OCI-LY1 (cell line): ENCODE data around the gene CHAD.

Experiments
- H2AFZ ChIP-seq: fragments of 200-600 bp; sonication (generic), shearing (Covaris generic); 2 replicates; pipeline ENCODE4 v1.6.0; 2014; ENCODE audit warnings: antibody characterized with exemption, mild to moderate bottlenecking, low read length
- H3F3A ChIP-seq: fragments of 200-600 bp; sonication (generic), shearing (Covaris generic); 2 replicates; pipeline ENCODE4 v1.6.0; 2014; ENCODE audit warnings: mild to moderate bottlenecking, antibody characterized with exemption, low read length, moderate library complexity; ENCODE audit not compliant: insufficient read depth
- H3K27ac ChIP-seq: fragments of 200-600 bp; sonication (generic); 2 replicates; pipeline ENCODE4 v1.5.1; 2014; ENCODE audit warnings: low read length, mixed run types, mild to moderate bottlenecking, low read depth; ENCODE audit not compliant: poor library complexity, severe bottlenecking
- H3K27me3 ChIP-seq: fragments of 200-600 bp; sonication (generic); 2 replicates; pipeline ENCODE4 v1.6.0; 2014; ENCODE audit warnings: antibody characterized with exemption, mild to moderate bottlenecking, low read length, moderate library complexity; ENCODE audit not compliant: insufficient read depth
- H3K36me3 ChIP-seq: fragments of 200-600 bp; sonication (generic); 2 replicates; pipeline ENCODE4 v1.6.1; 2014; ENCODE audit warnings: mild to moderate bottlenecking, antibody characterized with exemption, low read length, moderate library complexity, mixed read lengths; ENCODE audit not compliant: insufficient read depth
- H3K4me1 ChIP-seq: fragments of 200-600 bp; sonication (generic); 2 replicates; pipeline ENCODE4 v1.5.1; 2014; ENCODE audit warnings: mild to moderate bottlenecking, low read length, moderate library complexity; ENCODE audit not compliant: insufficient read depth, severe bottlenecking
- H3K4me2 ChIP-seq: fragments of 200-600 bp; sonication (generic), shearing (Covaris generic); 2 replicates; pipeline ENCODE4 v1.6.1; 2014; ENCODE audit warnings: low read length
- H3K4me3 ChIP-seq: fragments of 200-600 bp; sonication (generic); 2 replicates; pipeline ENCODE4 v1.5.1; 2014; ENCODE audit warnings: low read length, low read depth, mild to moderate bottlenecking, mixed read lengths; ENCODE audit not compliant: poor library complexity, severe bottlenecking
- H3K79me2 ChIP-seq: fragments of 200-600 bp; shearing (Covaris generic); 2 replicates; pipeline ENCODE4 v1.6.1; 2016; ENCODE audit warnings: mixed run types, low read length, mixed read lengths; ENCODE audit not compliant: insufficient read depth
- H3K9ac ChIP-seq: fragments of 200-600 bp; sonication (generic), shearing (Covaris generic); 2 replicates; pipeline ENCODE4 v1.6.1; 2014; ENCODE audit warnings: mild to moderate bottlenecking, low read length, mixed read lengths
- H3K9me2 ChIP-seq: fragments of 200-600 bp; sonication (generic), shearing (Covaris generic); 2 replicates; pipeline ENCODE4 v1.6.1; 2014; ENCODE audit warnings: low read depth, mild to moderate bottlenecking, low read length, mixed read lengths
- H3K9me3 ChIP-seq: fragments of 200-600 bp; shearing (Covaris generic); 2 replicates; pipeline ENCODE4 v1.6.1; 2014; ENCODE audit warnings: low read length, mixed read lengths
- H4K20me1 ChIP-seq: fragments of 200-600 bp; sonication (generic), shearing (Covaris generic); 2 replicates; pipeline ENCODE4 v1.6.0; 2016; ENCODE audit warnings: mild to moderate bottlenecking, low read length; ENCODE audit not compliant: insufficient read depth
- EZH2 ChIP-seq: fragments of 200-600 bp; sonication (generic), shearing (Covaris generic); IDR thresholded peaks from 2 replicates; pipeline ENCODE4 v1.8.0; 2017; ENCODE audit warnings: borderline replicate concordance, mixed run types, mild to moderate bottlenecking, antibody characterized with exemption, low read length, moderate library complexity, mixed read lengths
- TF ChIP-seq, protein P1 (sequence below): fragments of 200-600 bp; sonication (generic), shearing (Covaris generic); IDR thresholded peaks from 2 replicates; pipeline ENCODE4 v1.5.1; 2017; ENCODE audit warnings: mild to moderate bottlenecking, antibody characterized with exemption, low read length, moderate library complexity, mixed read lengths

Gene CHAD

GRCh38 chr17:50483266-50483665 is 14.6 kb upstream of the CHAD start:
- H3K36me3 ChIP-seq: no peaks in the 10 kb centered on the region

DNA sequence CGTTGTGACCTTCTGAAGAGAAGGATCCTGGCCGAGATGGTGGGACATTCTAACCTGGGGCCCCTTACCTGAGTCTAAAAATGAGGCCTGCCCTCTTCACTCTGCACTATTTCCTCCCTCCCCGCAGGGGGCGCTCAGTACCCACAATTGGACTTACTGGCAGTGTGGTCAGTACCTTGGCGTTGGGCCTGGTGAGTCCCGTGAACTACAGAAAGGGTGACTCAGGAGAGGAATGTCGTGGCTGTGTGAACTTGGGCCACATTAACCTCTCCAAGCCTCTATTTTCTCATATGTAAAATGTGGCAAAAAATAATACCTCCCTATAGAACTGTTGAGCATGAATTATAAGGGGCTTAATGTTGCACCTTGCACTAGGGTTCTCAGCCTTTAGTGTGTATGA is 13.8 kb upstream of the CHAD start:
- Histone ChIP-seq H3K4me1 (peaks cover 11% of the 10 kb centered on the region), H3K79me2 (no peaks in the 10 kb centered on the region), H3K27ac (no peak overlapping the region), H3K4me2 (no peak overlapping the region), H3F3A (no peaks in the 10 kb centered on the region), H3K9ac (no peak overlapping the region), H3K27me3 (no peaks in the 10 kb centered on the region), H3K36me3 (no peaks in the 10 kb centered on the region), H3K4me3 (no peak overlapping the region), H3K9me2 (no peaks in the 10 kb centered on the region), H4K20me1 (no peaks in the 10 kb centered on the region), H3K9me3 (no peaks in the 10 kb centered on the region), H2AFZ (no peak overlapping the region)
- TF ChIP-seq, protein P1, sequence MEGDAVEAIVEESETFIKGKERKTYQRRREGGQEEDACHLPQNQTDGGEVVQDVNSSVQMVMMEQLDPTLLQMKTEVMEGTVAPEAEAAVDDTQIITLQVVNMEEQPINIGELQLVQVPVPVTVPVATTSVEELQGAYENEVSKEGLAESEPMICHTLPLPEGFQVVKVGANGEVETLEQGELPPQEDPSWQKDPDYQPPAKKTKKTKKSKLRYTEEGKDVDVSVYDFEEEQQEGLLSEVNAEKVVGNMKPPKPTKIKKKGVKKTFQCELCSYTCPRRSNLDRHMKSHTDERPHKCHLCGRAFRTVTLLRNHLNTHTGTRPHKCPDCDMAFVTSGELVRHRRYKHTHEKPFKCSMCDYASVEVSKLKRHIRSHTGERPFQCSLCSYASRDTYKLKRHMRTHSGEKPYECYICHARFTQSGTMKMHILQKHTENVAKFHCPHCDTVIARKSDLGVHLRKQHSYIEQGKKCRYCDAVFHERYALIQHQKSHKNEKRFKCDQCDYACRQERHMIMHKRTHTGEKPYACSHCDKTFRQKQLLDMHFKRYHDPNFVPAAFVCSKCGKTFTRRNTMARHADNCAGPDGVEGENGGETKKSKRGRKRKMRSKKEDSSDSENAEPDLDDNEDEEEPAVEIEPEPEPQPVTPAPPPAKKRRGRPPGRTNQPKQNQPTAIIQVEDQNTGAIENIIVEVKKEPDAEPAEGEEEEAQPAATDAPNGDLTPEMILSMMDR: peak; percentile 96
- no peak for TF ChIP-seq EZH2

More at GRCh38 chr17:50483266-50483665, 14.6 kb upstream of the CHAD start:
- Histone ChIP-seq H3K4me2 (no peak overlapping the region), H3K27ac (no peak overlapping the region), H3K4me1 (peaks cover 7% of the 10 kb centered on the region), H3F3A (no peaks in the 10 kb centered on the region), H3K4me3 (no peak overlapping the region), H4K20me1 (no peaks in the 10 kb centered on the region), H3K9me3 (no peaks in the 10 kb centered on the region), H3K9ac (no peak overlapping the region), H3K79me2 (no peaks in the 10 kb centered on the region), H3K27me3 (no peaks in the 10 kb centered on the region), H3K9me2 (no peaks in the 10 kb centered on the region), H2AFZ (no peak overlapping the region)
- TF ChIP-seq, protein P1: no peak
- TF ChIP-seq EZH2: no peak

DNA sequence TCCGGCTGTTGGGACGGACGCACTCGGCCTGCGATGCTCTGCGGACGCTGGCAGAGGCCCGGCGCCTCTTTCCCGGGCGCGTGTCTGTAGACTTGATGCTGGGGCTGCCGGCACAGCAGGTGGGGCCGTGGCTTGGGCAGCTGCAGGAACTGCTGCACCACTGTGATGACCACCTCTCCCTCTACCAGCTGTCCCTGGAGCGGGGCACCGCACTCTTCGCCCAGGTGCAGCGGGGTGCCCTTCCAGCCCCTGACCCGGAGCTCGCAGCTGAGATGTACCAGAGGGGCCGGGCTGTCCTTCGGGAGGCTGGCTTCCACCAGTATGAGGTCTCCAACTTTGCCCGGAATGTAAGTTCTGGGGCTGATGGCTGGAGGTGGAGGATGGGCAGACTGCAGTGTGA is 13.4 kb upstream of the CHAD start:
- Histone ChIP-seq H3K27ac (no peak overlapping the region), H3K9me2 (no peaks in the 10 kb centered on the region), H4K20me1 (no peaks in the 10 kb centered on the region), H3K79me2 (no peaks in the 10 kb centered on the region), H3F3A (no peaks in the 10 kb centered on the region), H3K36me3 (no peaks in the 10 kb centered on the region), H3K27me3 (no peaks in the 10 kb centered on the region), H3K4me3 (no peak overlapping the region), H3K4me1 (peaks cover 11% of the 10 kb centered on the region), H2AFZ (no peak overlapping the region), H3K4me2 (no peak overlapping the region), H3K9ac (no peak overlapping the region), H3K9me3 (no peaks in the 10 kb centered on the region)
- TF ChIP-seq, protein P1: no peak
- TF ChIP-seq EZH2: no peak
